IMR-90 (cell line): ENCODE results near the gene OSBPL6. TPM values are rescaled to one million over a fixed set of nuclear protein-coding genes. Genes with fewer than 3 reads are reported as not detected.

Experiments used
- ATAC-seq: fragments of 200-7000 bp; cut with Tn5 transposase; 2 replicates; pipeline ENCODE4 v1.9.1; 2020; ENCODE audit warnings: low read depth, mild to moderate bottlenecking, moderate library complexity
- BruUV-seq: library from RNA; stranded (reverse); fragments of 400-500 nt; replicated peaks from 2 replicates; lab custom pipeline; 2021; lab: Mats Ljungman, UMichigan
- CTCF ChIA-PET: fragments of 300-600 bp; formaldehyde crosslinking; extraction: SDS; loops from one replicate; lab custom pipeline; 2021; ENCODE audit warnings: antibody characterized with exemption; lab: Yijun Ruan, JAX
- POLR2A ChIA-PET: fragments of 300-600 bp; sonication (Branson Sonifier 250); formaldehyde crosslinking; loops from one replicate; lab custom pipeline; 2022; ENCODE audit warnings: antibody characterized with exemption; ENCODE audit not compliant: unreplicated experiment; lab: Charles Lee
- DNase-seq: peaks from one replicate; pipeline ENCODE4 v3.0.0; 2013
- H2AFZ ChIP-seq: replicated peaks from 2 replicates; pipeline ENCODE3; 2013; ENCODE audit warnings: low read length, mild to moderate bottlenecking; ENCODE audit not compliant: poor library complexity
- H2AK5ac ChIP-seq: 2 replicates; pipeline ENCODE4 v1.6.1; 2013; ENCODE audit warnings: low read depth, low read length, inconsistent platforms
- H2AK9ac ChIP-seq: replicated peaks from 2 replicates; pipeline ENCODE3; 2013; ENCODE audit warnings: mild to moderate bottlenecking, low read depth, low read length, moderate library complexity; ENCODE audit not compliant: poor library complexity
- H2BK120ac ChIP-seq: 2 replicates; pipeline ENCODE4 v1.6.1; 2013; ENCODE audit warnings: low read depth, low read length, inconsistent platforms
- H2BK15ac ChIP-seq: 3 replicates; pipeline ENCODE4 v1.6.1; 2013; ENCODE audit warnings: low read depth, low read length, inconsistent platforms
- H2BK20ac ChIP-seq: 2 replicates; pipeline ENCODE4 v1.6.1; 2013; ENCODE audit warnings: low read depth, mild to moderate bottlenecking, inconsistent platforms, low read length, moderate library complexity
- H2BK5ac ChIP-seq: 2 replicates; pipeline ENCODE4 v1.6.1; 2013; ENCODE audit warnings: mild to moderate bottlenecking, low read depth, low read length, inconsistent platforms; ENCODE audit not compliant: poor library complexity, severe bottlenecking
- H3K14ac ChIP-seq: replicated peaks from 2 replicates; pipeline ENCODE4 v1.6.1; 2013; ENCODE audit warnings: low read depth, low read length, inconsistent platforms
- H3K18ac ChIP-seq: 2 replicates; pipeline ENCODE4 v1.6.1; 2013; ENCODE audit warnings: low read depth, low read length, control low read depth
- H3K23ac ChIP-seq: 2 replicates; pipeline ENCODE4 v1.6.1; 2013; ENCODE audit warnings: low read depth, low read length, inconsistent platforms
- H3K27ac ChIP-seq: 2 replicates; pipeline ENCODE4 v1.5.1; 2013; ENCODE audit warnings: mild to moderate bottlenecking, control low read depth, low read length; ENCODE audit not compliant: insufficient read depth
- H3K27me3 ChIP-seq: 2 replicates; pipeline ENCODE4 v1.6.1; 2013; ENCODE audit warnings: low read length; ENCODE audit not compliant: control insufficient read depth, insufficient read depth
- H3K36me3 ChIP-seq: 2 replicates; pipeline ENCODE4 v1.6.1; 2013; ENCODE audit warnings: low read length, mixed read lengths; ENCODE audit not compliant: control insufficient read depth, insufficient read depth
- H3K4ac ChIP-seq: 2 replicates; pipeline ENCODE4 v1.6.1; 2013; ENCODE audit warnings: low read depth, low read length, inconsistent platforms
- H3K4me1 ChIP-seq: 2 replicates; pipeline ENCODE4 v1.6.1; 2013; ENCODE audit warnings: low read length, mixed read lengths; ENCODE audit not compliant: control insufficient read depth, insufficient read depth
- H3K4me2 ChIP-seq: 2 replicates; pipeline ENCODE4 v1.6.1; 2013; ENCODE audit warnings: low read depth, mild to moderate bottlenecking, control low read depth, low read length, moderate library complexity
- H3K4me3 ChIP-seq: 2 replicates; pipeline ENCODE4 v1.5.1; 2013; ENCODE audit warnings: low read depth, mild to moderate bottlenecking, control low read depth, low read length, moderate library complexity; ENCODE audit not compliant: insufficient read depth
- H3K56ac ChIP-seq: 2 replicates; pipeline ENCODE4 v1.6.1; 2013; ENCODE audit warnings: low read length, inconsistent platforms; ENCODE audit not compliant: insufficient read depth; ENCODE audit errors: extremely low read depth
- H3K79me1 ChIP-seq, 2 experiments: 2 replicates each; pipeline ENCODE4 v1.6.1; 2013; ENCODE audit warnings: low read length in 2 of 2, inconsistent platforms in 1 of 2, low read depth in 1 of 2
- H3K9ac ChIP-seq: 2 replicates; pipeline ENCODE4 v1.6.1; 2013; ENCODE audit warnings: low read depth, low read length, control low read depth
- H3K9me1 ChIP-seq: 2 replicates; pipeline ENCODE4 v1.6.1; 2013; ENCODE audit warnings: low read length, inconsistent platforms; ENCODE audit not compliant: insufficient read depth
- H3K9me3 ChIP-seq: 2 replicates; pipeline ENCODE4 v1.6.1; 2013; ENCODE audit warnings: low read length; ENCODE audit not compliant: control insufficient read depth, insufficient read depth
- H4K20me1 ChIP-seq: 2 replicates; pipeline ENCODE4 v1.6.1; 2013; ENCODE audit warnings: low read length, inconsistent platforms; ENCODE audit not compliant: insufficient read depth
- H4K5ac ChIP-seq: 2 replicates; pipeline ENCODE4 v1.6.1; 2013; ENCODE audit warnings: mild to moderate bottlenecking, low read depth, low read length, control low read depth
- H4K8ac ChIP-seq, 2 experiments: 2 replicates each; pipeline ENCODE4 v1.6.1; 2013; ENCODE audit warnings: low read depth in 2 of 2, low read length in 2 of 2, control low read depth in 1 of 2, inconsistent platforms in 1 of 2
- H4K91ac ChIP-seq: 2 replicates; pipeline ENCODE4 v1.6.1; 2013; ENCODE audit warnings: low read depth, low read length, inconsistent platforms; ENCODE audit not compliant: insufficient read depth
- BHLHE40 ChIP-seq: fragments of 150-350 bp; IDR thresholded peaks from 2 replicates; pipeline ENCODE4 v1.6.1; 2016; ENCODE audit warnings: mild to moderate bottlenecking, low read depth, low read length
- ELK1 ChIP-seq: fragments of 150-350 bp; IDR thresholded peaks from 2 replicates; pipeline ENCODE4 v1.6.1; 2016; ENCODE audit warnings: low read depth, mild to moderate bottlenecking, low read length, moderate library complexity, borderline replicate concordance
- FOS ChIP-seq: fragments of 150-350 bp; IDR thresholded peaks from 2 replicates; pipeline ENCODE4 v1.6.1; 2016; ENCODE audit warnings: low read depth, low read length
- NFE2L2 ChIP-seq: fragments of 150-350 bp; IDR thresholded peaks from 2 replicates; pipeline ENCODE4 v1.6.1; 2016; ENCODE audit warnings: low read depth, mild to moderate bottlenecking, low read length
- POLR2A ChIP-seq: IDR thresholded peaks from 2 replicates; pipeline ENCODE4 v1.6.1; 2012; ENCODE audit warnings: mild to moderate bottlenecking, low read depth, low read length
- RCOR1 ChIP-seq: IDR thresholded peaks from 2 replicates; pipeline ENCODE4 v1.6.1; 2012; ENCODE audit warnings: mild to moderate bottlenecking, low read length, improper control_type of control experiment; ENCODE audit not compliant: insufficient replicate concordance
- RFX5 ChIP-seq: IDR thresholded peaks from 2 replicates; pipeline ENCODE4 v1.8.0; 2012; ENCODE audit warnings: low read depth, mild to moderate bottlenecking, low read length, moderate library complexity
- SMC3 ChIP-seq: fragments of 150-350 bp; IDR thresholded peaks from 2 replicates; pipeline ENCODE4 v1.6.1; 2016; ENCODE audit warnings: low read depth, mild to moderate bottlenecking, antibody characterized with exemption, low read length, moderate library complexity
- WGBS, 2 experiments: methylation state at CpG; one replicate each; pipeline versions ENCODE4 v1.1.5 to v1.1.7; 2013; ENCODE audit warnings: missing lambda C conversion rate in 2 of 2; ENCODE audit not compliant: insufficient read length in 1 of 2; ENCODE audit errors: extremely low coverage in 2 of 2; 5-methylcytosine and 5-hydroxymethylcytosine counted together
- dilution Hi-C: fragments of 300-500 bp; cut with HindIII; formaldehyde crosslinking; loops from one replicate; pipeline ENCODE4 v1.14.3; 2018; ENCODE audit warnings: low sequenced_read_pairs; ENCODE audit not compliant: unreplicated experiment
- in situ Hi-C: fragments of 300-500 bp; cut with MboI; formaldehyde crosslinking; loops from 3 replicates; pipeline ENCODE4 v1.14.3; 2019; ENCODE audit warnings: low sequenced_read_pairs, inconsistent platforms, mixed read lengths
- intact Hi-C: fragments of 100-400 bp; cut with micrococcal nuclease; formaldehyde crosslinking; loops from 2 replicates; pipeline ENCODE4 v1.10.0; 2022
- polyA plus RNA-seq, 3 experiments: library from polyadenylated mRNA; depleted of rRNA; stranded (reverse); fragments of >200 nt; gene quantifications; 2 replicates each; pipeline ENCODE4 v1.2.3, GENCODE V29; 2012; ENCODE audit warnings: low replicate concordance in 1 of 3
- total RNA-seq: library from RNA; depleted of rRNA; stranded (reverse); fragments of >200 nt; gene quantifications from 2 replicates; pipeline ENCODE4 v1.2.3, GENCODE V29; 2012
- TF ChIP-seq, protein P1 (sequence below): fragments of 150-350 bp; IDR thresholded peaks from 2 replicates; pipeline ENCODE4 v1.6.1; 2017; ENCODE audit warnings: mild to moderate bottlenecking, antibody characterized with exemption, low read length, low read depth

The OSBPL6 gene
- total and polyA plus RNA-seq, 2 of the 4 experiments (the other 2 are of a cell fraction), result 3.2 to 3.7 TPM

DNA sequence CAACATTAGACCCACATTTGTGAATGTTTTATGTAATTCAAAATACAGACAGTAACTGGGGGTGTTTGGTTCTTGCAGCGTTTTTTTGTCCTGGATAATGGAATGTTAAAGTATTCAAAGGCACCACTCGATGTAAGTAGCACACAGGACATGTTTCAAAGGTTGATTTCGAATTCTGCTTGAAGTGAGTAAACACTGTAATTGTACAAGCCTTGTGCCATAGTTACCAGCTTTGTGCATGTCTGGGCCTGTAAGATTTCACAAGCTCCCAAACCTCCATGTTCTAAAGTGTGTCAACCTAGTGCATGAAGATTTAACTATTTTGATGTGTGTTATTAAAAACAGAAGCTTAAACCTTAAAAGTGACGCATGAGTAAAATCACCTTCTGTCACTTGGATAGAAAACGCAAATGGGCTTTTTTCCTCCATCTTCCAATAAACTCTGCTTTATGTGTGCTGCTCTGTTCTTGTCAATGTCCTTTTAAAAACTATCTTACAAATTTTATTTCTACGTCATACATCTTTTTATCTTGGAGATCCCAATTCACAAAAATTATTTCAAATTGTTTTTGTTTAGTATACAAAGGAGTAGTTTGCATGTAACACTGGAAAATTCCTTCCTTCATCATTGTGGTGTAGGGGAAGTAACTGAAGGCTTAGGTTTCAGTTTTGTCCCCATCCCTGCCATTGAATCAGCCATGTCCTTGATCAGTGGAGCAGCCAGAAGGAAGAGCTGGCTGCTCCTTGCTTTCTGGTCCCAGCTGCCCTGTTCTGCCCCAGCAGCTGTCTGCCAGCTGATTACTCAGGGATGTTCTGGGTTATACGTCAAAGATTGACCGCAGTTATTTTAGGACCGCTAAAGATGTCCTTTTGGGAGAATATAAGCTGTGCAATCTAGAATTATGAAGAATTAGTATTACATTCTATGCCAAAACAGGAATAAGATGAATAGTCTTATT lies 137.4 kb downstream of the OSBPL6 start (continued):
- no peak for TF ChIP-seq ELK1

GRCh38 chr2:178333851-178334250 lies 139.5 kb downstream of the OSBPL6 start:
- H3K4me2 ChIP-seq, result no peak overlapping the region
- no peak overlapping the region for H2BK20ac ChIP-seq
- dilution Hi-C loops, result no loop called here
- TF ChIP-seq, protein P1, sequence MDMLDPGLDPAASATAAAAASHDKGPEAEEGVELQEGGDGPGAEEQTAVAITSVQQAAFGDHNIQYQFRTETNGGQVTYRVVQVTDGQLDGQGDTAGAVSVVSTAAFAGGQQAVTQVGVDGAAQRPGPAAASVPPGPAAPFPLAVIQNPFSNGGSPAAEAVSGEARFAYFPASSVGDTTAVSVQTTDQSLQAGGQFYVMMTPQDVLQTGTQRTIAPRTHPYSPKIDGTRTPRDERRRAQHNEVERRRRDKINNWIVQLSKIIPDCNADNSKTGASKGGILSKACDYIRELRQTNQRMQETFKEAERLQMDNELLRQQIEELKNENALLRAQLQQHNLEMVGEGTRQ, result no peak
- no peak for TF ChIP-seq BHLHE40
- TF ChIP-seq SMC3, result no peak
- no peak for TF ChIP-seq FOS
- no peak for TF ChIP-seq POLR2A
- no peak for TF ChIP-seq NFE2L2
- TF ChIP-seq RFX5, result no peak
- TF ChIP-seq RCOR1, result no peak
- H4K20me1 ChIP-seq, result no peaks in the 10 kb centered on the region
- H2BK120ac ChIP-seq, result no peak overlapping the region
- H4K5ac ChIP-seq, result no peak overlapping the region
- no peaks in the 10 kb centered on the region for H3K9me3 ChIP-seq
- H4K8ac ChIP-seq, result no peak overlapping the region
- H2AK9ac ChIP-seq, result no peak overlapping the region
- H3K18ac ChIP-seq, result no peak overlapping the region
- BruUV-seq, result no TSS peak
- DNase-seq (no peak), ATAC-seq (no peak)
- H3K36me3 ChIP-seq, result no peaks in the 10 kb centered on the region
- H3K23ac ChIP-seq, result no peak overlapping the region
- no peak overlapping the region for H2BK15ac ChIP-seq
- in situ Hi-C loops, result no loop called here
- no peak overlapping the region for H3K9ac ChIP-seq
- H3K4ac ChIP-seq, result no peak overlapping the region
- no peak overlapping the region for H3K4me3 ChIP-seq
- no peak overlapping the region for H3K27ac ChIP-seq
- H2AK5ac ChIP-seq, result no peak overlapping the region
- no peak overlapping the region for H3K56ac ChIP-seq
- ChIA-PET POLR2A (no interaction called here), CTCF (no interaction called here)
- intact Hi-C loops, result no loop called here
- H3K79me1 ChIP-seq, result no peaks in the 10 kb centered on the region
- no peaks in the 10 kb centered on the region for H3K27me3 ChIP-seq
- no peaks in the 10 kb centered on the region for H3K4me1 ChIP-seq
- H2BK5ac ChIP-seq, result no peak overlapping the region
- no CpG with 5 or more reads among the region's 3 CpGs for WGBS, 2 experiments
- H2AFZ ChIP-seq, result no peak overlapping the region
- no peak overlapping the region; the same call in 1 of the 2 replicates for H3K14ac ChIP-seq
- H3K9me1 ChIP-seq, result no peaks in the 10 kb centered on the region
- no peak overlapping the region for H4K91ac ChIP-seq
